Central memory CD8-positive, alpha-beta T cell (primary cell): ENCODE measurements around the gene LIMS2.

Experiments
- ATAC-seq: fragments of 150-1000 bp; cut with Tn5 transposase; replicated peaks from 2 replicates; pipeline ENCODE4 v1.10.0; 2022; ENCODE audit warnings: mild to moderate bottlenecking, moderate FRiP score, moderate number of reproducible peaks; ENCODE audit not compliant: poor library complexity, severe bottlenecking; ENCODE audit errors: extremely low read depth
- DNase-seq, 2 donors: peaks; one replicate each; pipeline ENCODE4 v3.0.0; 2021; ENCODE audit warnings: low spot score in 2 of 2
- H3K27ac Mint-ChIP-seq: one replicate; pipeline ENCODE4 v1.8.0; 2022; ENCODE audit warnings: low read depth, mild to moderate bottlenecking, moderate library complexity, mixed read lengths
- H3K27me3 Mint-ChIP-seq: one replicate; pipeline ENCODE4 v1.8.0; 2022; ENCODE audit warnings: mixed read lengths
- H3K36me3 Mint-ChIP-seq: one replicate; pipeline ENCODE4 v1.8.0; 2022; ENCODE audit warnings: mild to moderate bottlenecking, moderate library complexity, mixed read lengths; ENCODE audit not compliant: insufficient read depth
- H3K4me1 Mint-ChIP-seq: one replicate; pipeline ENCODE4 v1.8.0; 2022; ENCODE audit warnings: mixed read lengths
- H3K4me3 Mint-ChIP-seq: one replicate; pipeline ENCODE4 v1.8.0; 2022; ENCODE audit warnings: mild to moderate bottlenecking, moderate library complexity, mixed read lengths
- H3K9me3 Mint-ChIP-seq: one replicate; pipeline ENCODE4 v1.8.0; 2022; ENCODE audit warnings: mixed read lengths

Gene LIMS2

GRCh38 chr2:127656569-127657231 lies 18.6 kb downstream of the LIMS2 start:
- H3K36me3 Mint-ChIP-seq, result peaks cover 3% of the 10 kb centered on the region
- no peaks in the 10 kb centered on the region for H3K9me3 Mint-ChIP-seq
- H3K4me1 Mint-ChIP-seq, result no peaks in the 10 kb centered on the region
- peaks cover 30% of the 10 kb centered on the region for H3K27me3 Mint-ChIP-seq
- H3K4me3 Mint-ChIP-seq, result no peak overlapping the region
- no peak overlapping the region for H3K27ac Mint-ChIP-seq
- DNase-seq (no peak), ATAC-seq (no peak)

- Mint-ChIP-seq H3K27me3 (peaks cover 17% of the 10 kb centered on the region), H3K36me3 (peaks cover 3% of the 10 kb centered on the region), H3K4me1 (no peaks in the 10 kb centered on the region), H3K9me3 (no peaks in the 10 kb centered on the region), H3K27ac (no peak overlapping the region), H3K4me3 (no peak overlapping the region)
- no peak for ATAC-seq
- no peak for DNase-seq
These were observed 19.9 kb downstream of the LIMS2 start for GRCh38 chr2:127655209-127656073.

- DNase-seq (no peak), ATAC-seq (no peak)
- peaks cover under 1% of the 10 kb centered on the region for H3K4me1 Mint-ChIP-seq
- no peak overlapping the region for H3K4me3 Mint-ChIP-seq
- H3K9me3 Mint-ChIP-seq, result no peaks in the 10 kb centered on the region
- no peak overlapping the region for H3K27ac Mint-ChIP-seq
- peaks cover 15% of the 10 kb centered on the region for H3K27me3 Mint-ChIP-seq
- H3K36me3 Mint-ChIP-seq, result peaks cover 3% of the 10 kb centered on the region
These were observed 20.5 kb downstream of the LIMS2 start for GRCh38 chr2:127654838-127655175.

GRCh38 chr2:127654084-127654837 lies 21.1 kb downstream of the LIMS2 start:
- no peaks in the 10 kb centered on the region for H3K9me3 Mint-ChIP-seq
- ATAC-seq (no peak), DNase-seq (no peak)
- H3K27me3 Mint-ChIP-seq, result peaks cover 15% of the 10 kb centered on the region
- no peak overlapping the region for H3K4me3 Mint-ChIP-seq
- H3K36me3 Mint-ChIP-seq, result peaks cover 1% of the 10 kb centered on the region
- H3K4me1 Mint-ChIP-seq, result peaks cover 5% of the 10 kb centered on the region
- no peak overlapping the region for H3K27ac Mint-ChIP-seq

- no peak for ATAC-seq
- H3K27me3 Mint-ChIP-seq, result peaks cover 15% of the 10 kb centered on the region
- peaks cover 5% of the 10 kb centered on the region for H3K4me1 Mint-ChIP-seq
These were observed 21.8 kb downstream of the LIMS2 start for GRCh38 chr2:127653421-127654083.

GRCh38 chr2:127652786-127653357 lies 22.5 kb downstream of the LIMS2 start:
- DNase-seq, result no peak
- no peak for ATAC-seq
- H3K36me3 Mint-ChIP-seq, result peaks cover 2% of the 10 kb centered on the region

More at GRCh38 chr2:127653421-127654083, 21.8 kb downstream of the LIMS2 start:
- peaks cover 1% of the 10 kb centered on the region for H3K36me3 Mint-ChIP-seq
- H3K4me3 Mint-ChIP-seq, result no peak overlapping the region
- no peak overlapping the region for H3K27ac Mint-ChIP-seq
- DNase-seq, result no peak
- H3K9me3 Mint-ChIP-seq, result no peaks in the 10 kb centered on the region

GRCh38 chr2:127651971-127652550 lies 23.3 kb downstream of the LIMS2 start:
- no peak for DNase-seq
- ATAC-seq, result no peak
- H3K27me3 Mint-ChIP-seq, result peaks cover 15% of the 10 kb centered on the region
- peaks cover 5% of the 10 kb centered on the region for H3K36me3 Mint-ChIP-seq
- no peak overlapping the region for H3K4me3 Mint-ChIP-seq
- H3K9me3 Mint-ChIP-seq, result no peaks in the 10 kb centered on the region
- H3K27ac Mint-ChIP-seq, result no peak overlapping the region
- H3K4me1 Mint-ChIP-seq, result peaks cover 5% of the 10 kb centered on the region

More at GRCh38 chr2:127652786-127653357, 22.5 kb downstream of the LIMS2 start:
- H3K9me3 Mint-ChIP-seq, result no peaks in the 10 kb centered on the region
- H3K4me3 Mint-ChIP-seq, result no peak overlapping the region
- no peak overlapping the region for H3K27ac Mint-ChIP-seq
- peaks cover 15% of the 10 kb centered on the region for H3K27me3 Mint-ChIP-seq
- peaks cover 5% of the 10 kb centered on the region for H3K4me1 Mint-ChIP-seq

GRCh38 chr2:127651381-127651809 lies 23.9 kb downstream of the LIMS2 start:
- ATAC-seq (no peak), DNase-seq (no peak)
- peaks cover 5% of the 10 kb centered on the region for H3K4me1 Mint-ChIP-seq
- H3K36me3 Mint-ChIP-seq, result peaks cover 5% of the 10 kb centered on the region
- H3K27me3 Mint-ChIP-seq, result peaks cover 15% of the 10 kb centered on the region
- H3K27ac Mint-ChIP-seq, result no peak overlapping the region
- no peak overlapping the region for H3K4me3 Mint-ChIP-seq
- no peaks in the 10 kb centered on the region for H3K9me3 Mint-ChIP-seq

GRCh38 chr2:127650785-127651380 lies 24.4 kb downstream of the LIMS2 start:
- Mint-ChIP-seq H3K27me3 (peaks cover 15% of the 10 kb centered on the region), H3K4me3 (no peak overlapping the region), H3K36me3 (peaks cover 5% of the 10 kb centered on the region), H3K4me1 (peaks cover 5% of the 10 kb centered on the region), H3K9me3 (no peaks in the 10 kb centered on the region), H3K27ac (no peak overlapping the region)
- DNase-seq, result no peak
- ATAC-seq, result no peak

GRCh38 chr2:127650041-127650784 lies 25.1 kb downstream of the LIMS2 start:
- Mint-ChIP-seq H3K27ac (peak overlapping the region; percentile 35), H3K4me1 (peaks cover 5% of the 10 kb centered on the region), H3K36me3 (peaks cover 5% of the 10 kb centered on the region), H3K4me3 (no peak overlapping the region), H3K27me3 (peaks cover 15% of the 10 kb centered on the region), H3K9me3 (no peaks in the 10 kb centered on the region)
- ATAC-seq (no peak), DNase-seq (no peak)

GRCh38 chr2:127649684-127650040 lies 25.7 kb downstream of the LIMS2 start:
- DNase-seq (peak; percentile 56 to 76), ATAC-seq (peak; percentile 64)
- Mint-ChIP-seq H3K9me3 (no peaks in the 10 kb centered on the region), H3K36me3 (peaks cover 5% of the 10 kb centered on the region), H3K4me3 (no peak overlapping the region), H3K4me1 (peaks cover 5% of the 10 kb centered on the region), H3K27ac (peak overlapping the region; percentile 35), H3K27me3 (peaks cover 15% of the 10 kb centered on the region)
